Umbilical cord (tissue), 2 donors: ENCODE results near the gene ZNF324. TPM values are rescaled to one million over a fixed set of nuclear protein-coding genes. Genes with fewer than 3 reads are reported as not detected.
"Not testable (repeated sequence)": the region's sequence is repeated elsewhere in the genome, so short reads cannot be mapped to it uniquely, and the experiment has no call there.

Experiments
- DNase-seq: peaks from one replicate; pipeline ENCODE4 v3.0.0-alpha.2; 2015; ENCODE audit warnings: low spot score
- total RNA-seq: library from RNA; depleted of rRNA; stranded (reverse); fragments of >200 nt; gene quantifications from one replicate; pipeline ENCODE4 v1.2.3, GENCODE V29; 2014; ENCODE audit warnings: low replicate concordance; ENCODE audit not compliant: insufficient read depth

ZNF324 gene
- total RNA-seq, 1 donor from 2014 or later, result 16.1 TPM

DNA sequence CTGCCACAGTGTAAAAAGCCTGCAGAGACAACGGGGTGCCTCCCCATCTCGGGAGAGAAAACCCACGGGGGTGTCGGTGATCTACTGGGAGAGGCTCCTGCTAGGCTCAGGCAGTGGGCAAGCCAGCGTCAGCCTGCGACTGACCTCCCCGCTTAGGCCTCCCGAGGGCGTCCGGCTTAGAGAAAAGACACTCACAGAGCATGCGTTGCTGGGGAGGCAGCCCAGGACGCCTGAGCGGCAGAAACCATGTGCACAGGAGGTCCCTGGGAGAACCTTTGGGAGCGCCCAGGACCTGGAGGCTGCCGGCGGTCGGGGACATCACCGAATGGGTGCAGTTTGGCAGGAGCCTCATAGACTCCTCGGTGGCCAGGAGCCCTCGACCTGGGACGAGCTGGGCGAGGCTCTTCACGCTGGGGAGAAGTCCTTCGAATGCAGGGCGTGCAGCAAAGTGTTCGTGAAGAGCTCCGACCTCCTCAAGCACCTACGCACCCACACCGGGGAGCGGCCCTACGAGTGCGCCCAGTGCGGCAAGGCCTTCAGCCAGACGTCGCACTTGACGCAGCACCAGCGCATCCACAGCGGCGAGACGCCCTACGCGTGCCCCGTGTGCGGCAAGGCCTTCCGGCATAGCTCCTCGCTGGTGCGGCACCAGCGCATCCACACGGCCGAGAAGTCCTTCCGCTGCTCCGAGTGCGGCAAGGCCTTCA is 4.1 kb downstream of the ZNF324 start:
- not testable (repeated sequence) for DNase-seq

DNA sequence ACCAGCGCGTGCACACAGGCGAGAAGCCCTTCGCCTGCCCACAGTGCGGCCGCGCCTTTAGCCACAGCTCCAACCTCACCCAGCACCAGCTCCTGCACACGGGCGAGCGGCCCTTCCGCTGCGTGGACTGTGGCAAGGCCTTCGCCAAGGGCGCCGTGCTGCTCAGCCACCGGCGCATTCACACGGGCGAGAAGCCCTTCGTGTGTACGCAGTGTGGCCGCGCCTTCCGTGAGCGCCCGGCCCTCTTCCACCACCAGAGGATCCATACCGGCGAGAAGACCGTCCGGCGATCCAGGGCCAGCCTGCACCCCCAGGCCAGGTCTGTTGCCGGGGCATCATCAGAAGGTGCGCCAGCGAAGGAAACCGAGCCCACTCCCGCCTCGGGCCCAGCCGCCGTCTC is 4.9 kb downstream of the ZNF324 start:
- DNase-seq, result no peak

GRCh38 chr19:58473775-58474174 is 6.9 kb downstream of the ZNF324 start:
- no peak for DNase-seq

- no peak for DNase-seq
These were observed 7.6 kb downstream of the ZNF324 start for GRCh38 chr19:58474291-58474996.

DNA sequence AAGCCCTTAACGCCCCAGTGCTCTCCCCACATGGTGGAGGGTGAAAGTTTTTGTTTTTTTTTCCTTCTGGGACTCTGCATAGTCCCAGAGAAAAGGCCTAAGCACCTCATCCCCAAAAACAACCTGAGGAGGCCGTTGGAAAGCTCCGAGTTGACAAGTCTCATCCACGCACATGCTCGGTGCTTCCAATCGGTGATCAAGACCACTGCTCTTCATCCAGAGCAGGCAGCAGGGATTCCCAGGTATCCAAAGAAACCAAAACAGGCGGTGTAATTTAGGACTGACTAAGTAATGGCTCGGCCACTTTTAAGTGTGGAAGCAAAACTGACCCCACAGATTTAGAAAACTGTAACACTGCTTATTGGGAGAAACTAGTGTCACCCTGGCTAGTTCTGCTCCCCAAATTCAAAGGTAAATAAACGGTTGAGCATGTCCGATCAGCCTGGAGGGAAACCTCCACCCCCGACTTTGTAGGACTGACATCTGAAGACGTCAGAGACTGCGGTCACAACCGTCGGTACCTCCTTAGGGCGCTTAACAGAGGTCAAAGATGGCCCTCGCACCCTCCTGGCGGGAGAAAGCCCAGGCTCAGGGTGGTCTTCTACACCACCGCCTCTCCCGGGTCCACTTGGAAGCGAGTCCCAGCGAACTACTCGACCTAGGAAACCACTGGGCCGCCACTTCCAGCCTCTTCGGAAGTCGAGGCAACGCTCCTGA is 8.3 kb downstream of the ZNF324 start:
- DNase-seq, result no peak

DNA sequence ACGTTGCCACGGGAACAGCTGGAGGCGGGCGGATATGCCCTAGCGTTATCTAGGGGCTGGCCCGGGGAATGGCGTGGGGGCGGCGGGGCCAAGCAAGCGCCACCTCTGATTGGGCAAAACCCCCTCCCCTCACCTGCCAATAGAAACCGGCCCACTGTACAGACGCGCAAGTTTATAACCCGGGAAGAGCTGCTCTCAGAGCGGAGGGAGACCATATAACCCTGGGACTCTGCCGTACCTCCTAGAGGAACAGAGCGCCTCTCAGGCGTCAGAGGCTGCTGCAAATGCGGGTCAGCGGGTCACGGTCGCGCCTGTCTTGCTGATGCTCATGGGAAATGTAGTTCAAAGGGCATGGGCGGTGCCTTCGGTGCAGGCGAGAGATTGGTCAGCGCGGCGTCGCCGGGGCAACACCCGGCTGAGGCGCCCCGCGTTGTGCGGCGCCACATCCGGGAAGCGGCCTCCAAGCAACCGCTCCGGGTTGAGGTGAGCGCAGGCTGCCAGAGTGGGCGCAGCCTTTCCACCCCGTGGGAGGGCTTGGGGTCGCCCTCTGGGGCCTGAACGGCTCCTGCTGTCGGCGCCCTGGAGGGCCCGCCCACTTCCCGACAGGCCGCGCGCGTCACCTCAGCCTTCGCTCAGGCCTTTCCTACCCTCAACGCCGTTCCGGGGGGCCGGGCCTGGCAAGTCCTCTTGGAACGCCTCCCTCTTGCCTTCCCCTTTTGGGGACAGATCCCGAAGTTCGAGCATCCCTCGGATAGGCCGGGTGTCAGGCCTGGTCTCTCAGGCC is 9.0 kb downstream of the ZNF324 start, which contains the start of gene ZNF446:
TSS of gene ZNF446 (plus strand) at position 639 of the 784 bp plus-strand sequence. CDS start 867 bp downstream, outside the sequence.
- peak; percentile 99 for DNase-seq

GRCh38 chr19:58476498-58477015 is 9.7 kb downstream of the ZNF324 start:
- DNase-seq, result no peak

- DNase-seq, result no peak
These were observed 10.2 kb downstream of the ZNF324 start for GRCh38 chr19:58477130-58477529.

- DNase-seq, result no peak
These were observed 11.0 kb downstream of the ZNF324 start for GRCh38 chr19:58477871-58478270.

GRCh38 chr19:58479303-58479702 is 12.4 kb downstream of the ZNF324 start:
- no peak for DNase-seq

DNA sequence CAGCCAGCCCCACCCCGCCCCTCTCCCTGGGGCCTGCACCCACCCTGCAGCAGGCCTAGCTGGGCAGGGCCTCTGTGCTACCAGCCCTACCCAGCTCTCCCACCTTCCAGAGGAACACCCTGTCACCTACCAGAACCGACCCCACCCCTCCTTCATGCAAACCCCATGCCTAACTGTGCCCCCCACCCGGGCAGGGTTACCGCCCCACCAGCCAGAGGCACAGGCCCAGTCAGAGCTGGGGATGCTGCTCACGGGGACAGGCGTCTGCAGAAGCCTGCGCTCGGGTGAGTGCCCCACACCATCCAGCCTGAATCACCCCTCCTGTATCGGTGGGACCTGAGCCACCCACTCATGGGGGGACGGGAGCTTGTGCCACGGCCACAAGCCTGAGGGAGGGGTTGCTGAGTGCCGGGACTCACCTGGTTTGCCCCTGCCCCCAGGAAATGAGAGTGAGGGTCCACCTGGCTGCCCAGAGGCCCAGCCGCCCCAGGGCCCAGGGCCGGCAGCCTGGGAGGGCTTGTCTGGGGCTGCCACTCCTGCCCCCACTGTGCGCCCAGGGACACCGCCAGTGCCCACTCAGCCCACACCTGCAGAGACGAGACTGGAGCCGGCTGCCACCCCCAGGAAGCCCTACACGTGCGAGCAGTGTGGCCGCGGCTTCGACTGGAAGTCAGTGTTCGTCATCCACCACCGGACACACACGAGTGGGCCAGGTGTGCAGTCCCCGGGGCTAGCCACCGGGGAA is 13.0 kb downstream of the ZNF324 start:
- DNase-seq, result no peak

DNA sequence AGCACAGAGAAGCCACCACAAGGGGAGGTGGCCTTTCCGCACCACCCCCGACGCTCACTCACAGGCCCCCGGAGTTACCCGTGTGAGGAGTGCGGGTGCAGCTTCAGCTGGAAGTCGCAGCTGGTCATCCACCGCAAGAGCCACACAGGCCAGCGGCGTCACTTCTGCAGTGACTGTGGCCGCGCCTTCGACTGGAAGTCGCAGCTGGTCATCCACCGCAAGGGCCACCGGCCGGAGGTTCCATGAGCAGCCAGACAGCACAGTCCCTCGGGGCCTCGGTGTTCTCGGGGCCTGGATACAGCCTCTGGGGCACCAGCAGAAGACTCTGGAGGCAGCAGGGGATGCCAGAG is 13.6 kb downstream of the ZNF324 start:
- DNase-seq, result no peak

DNA sequence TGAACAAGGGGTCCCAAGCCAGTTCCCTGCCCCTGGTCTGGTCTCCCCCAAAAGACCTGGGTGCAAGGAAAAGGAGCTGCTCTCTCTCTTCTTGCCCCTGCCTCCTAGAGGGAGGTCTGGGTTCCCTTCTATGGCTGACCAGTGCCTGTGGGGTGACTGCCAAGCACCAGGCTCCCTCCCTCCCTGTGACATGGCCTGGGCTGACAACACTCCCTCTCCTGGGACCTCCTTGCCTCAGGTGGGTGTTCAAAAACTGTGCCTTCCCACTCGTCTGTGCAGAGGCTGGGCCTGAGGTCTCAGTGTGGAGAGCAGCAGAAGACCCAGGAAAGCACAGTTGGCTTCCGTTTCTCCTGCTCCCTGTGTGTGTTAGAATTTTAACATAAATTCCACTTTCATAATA is 14.0 kb downstream of the ZNF324 start:
- DNase-seq, result no peak

GRCh38 chr19:58482372-58482771 is 15.5 kb downstream of the ZNF324 start:
- no peak for DNase-seq

DNA sequence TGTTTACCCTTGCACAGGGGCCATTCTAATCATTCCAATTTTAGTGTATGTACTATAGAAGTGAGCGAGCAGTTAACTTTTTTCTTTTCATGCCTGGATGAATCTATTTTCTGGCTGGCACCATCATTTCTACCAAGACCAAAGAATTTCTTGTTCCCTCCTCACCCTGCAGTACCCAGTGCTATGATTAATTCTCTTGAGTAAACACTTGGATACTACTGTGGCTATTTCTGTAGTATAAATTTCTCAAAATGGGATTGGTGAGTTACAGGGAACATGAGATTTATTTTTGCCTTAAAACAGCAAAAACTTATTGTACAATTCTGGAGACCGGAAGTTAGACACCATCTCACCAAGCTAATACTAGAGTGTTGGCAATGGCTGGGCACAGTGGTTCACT is 16.9 kb downstream of the ZNF324 start:
- no peak for DNase-seq

DNA sequence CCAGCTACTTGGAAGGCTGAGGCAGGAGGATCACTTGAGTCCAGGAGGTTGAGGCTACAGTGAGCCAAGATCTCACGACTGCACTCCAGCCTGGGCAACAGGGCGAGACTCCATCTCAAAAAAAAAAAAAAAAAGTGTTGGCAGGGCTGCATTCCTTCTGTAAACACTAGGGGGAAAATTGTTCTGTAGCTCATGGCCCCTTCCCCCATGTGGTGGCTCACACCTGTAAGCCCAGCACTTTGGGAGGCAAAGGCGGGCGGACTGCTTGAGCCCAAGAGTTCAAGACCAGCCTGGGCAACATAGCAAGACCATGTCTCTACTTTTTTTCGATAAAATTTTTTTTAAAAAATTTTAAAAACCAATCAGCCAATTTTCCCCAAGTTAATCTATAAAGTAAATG is 17.5 kb downstream of the ZNF324 start:
- DNase-seq, result not testable (repeated sequence)

GRCh38 chr19:58491393-58491792 is 24.5 kb downstream of the ZNF324 start:
- no peak for DNase-seq

GRCh38 chr19:58492265-58492664 is 25.4 kb downstream of the ZNF324 start:
- DNase-seq, result no peak

- DNase-seq, result no peak
These were observed 30.8 kb downstream of the ZNF324 start for GRCh38 chr19:58497634-58498170.

DNA sequence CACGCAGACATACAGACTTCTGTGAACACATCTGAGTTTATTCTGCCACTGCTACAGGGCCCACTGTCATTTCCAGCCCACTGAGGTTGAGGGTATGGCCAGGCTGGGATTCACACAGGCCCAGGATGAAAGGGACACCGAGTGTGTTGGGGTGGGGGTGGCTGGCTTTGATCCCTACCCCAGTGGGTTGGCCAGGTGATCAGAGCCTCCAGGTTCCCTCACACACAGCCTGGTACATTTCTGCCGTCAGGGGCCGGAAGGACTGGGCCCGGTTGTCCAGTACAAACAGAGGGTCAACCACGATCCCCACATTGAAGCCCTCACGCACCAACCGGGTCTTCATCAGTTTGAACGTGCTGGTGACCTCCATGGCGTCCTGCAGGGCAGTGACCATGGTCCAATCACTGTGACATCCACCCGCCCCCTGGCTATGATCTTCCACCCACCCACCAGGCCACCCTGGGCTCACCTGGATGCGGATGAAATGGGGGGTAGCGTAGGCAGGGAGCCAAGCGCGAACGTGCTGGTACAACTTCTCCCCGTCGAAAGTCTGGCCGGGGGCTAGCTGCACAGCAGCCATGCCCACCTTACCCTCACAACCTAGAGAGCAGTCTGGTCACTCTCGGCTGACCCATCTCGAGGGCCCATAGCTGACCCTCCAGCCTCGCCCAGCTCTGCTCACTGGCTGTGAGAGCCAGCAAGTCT is 31.6 kb downstream of the ZNF324 start:
- no peak for DNase-seq
